Left lung (tissue), 10 donors: ENCODE results near the gene TCP11. TPM values are rescaled to one million over a fixed set of nuclear protein-coding genes. Genes with fewer than 3 reads are reported as not detected.
"Not testable (repeated sequence)": the region's sequence is repeated elsewhere in the genome, so short reads cannot be mapped to it uniquely, and the experiment has no call there.

ENCODE experiments used
- ATAC-seq: fragments of 200-7000 bp; cut with Tn5 transposase; one replicate; pipeline ENCODE4 v1.9.1; 2020; ENCODE audit warnings: moderate library complexity
- DNase-seq, 4 donors: peaks; one replicate each; pipeline ENCODE4 v3.0.0-alpha.2; 2013 to 2020
- H3K27ac ChIP-seq, 2 donors: fragments of 200-600 bp; sonication (generic) in 1 of 2; one replicate each; pipeline versions ENCODE4 v1.5.0 to v1.8.0; 2020 to 2021
- H3K27me3 ChIP-seq, 2 donors: fragments of 200-600 bp; sonication (generic) in 1 of 2; one replicate each; pipeline versions ENCODE4 v1.5.0 to v1.8.0; 2020 to 2021
- H3K36me3 ChIP-seq, 2 donors: fragments of 200-600 bp; sonication (generic) in 1 of 2; one replicate each; pipeline versions ENCODE4 v1.5.0 to v1.8.0; 2020 to 2021
- H3K4me1 ChIP-seq, 2 donors: fragments of 200-600 bp; one replicate each; pipeline ENCODE4 v1.8.0; 2021
- H3K4me3 ChIP-seq, 2 donors: fragments of 200-600 bp; sonication (generic) in 1 of 2; one replicate each; pipeline versions ENCODE4 v1.5.0 to v1.8.0; 2020 to 2021; ENCODE audit warnings: mild to moderate bottlenecking in 1 of 2
- H3K9me3 ChIP-seq, 2 donors: fragments of 200-600 bp; sonication (generic) in 1 of 2; one replicate each; pipeline versions ENCODE4 v1.5.0 to v1.8.0; 2020 to 2021
- intact Hi-C, 2 donors: fragments of 100-400 bp; cut with DNase I; formaldehyde crosslinking; loops; one replicate each; pipeline versions ENCODE4 v1.11.2 to v1.14.2; 2022
- polyA plus RNA-seq, 6 donors: library from polyadenylated mRNA; unstranded; fragments of 120-200 nt; gene quantifications; one replicate each; pipeline ENCODE4 v1.2.1, GENCODE V29; 2013; ENCODE audit not compliant: insufficient read length in 6 of 6
- total RNA-seq, 2 donors: library from RNA; stranded (reverse); fragmentation: NEBNext Ultra II Directional; extraction: Animal tissue kit (Norgen Biotek cat#: 25700); gene quantifications; one replicate each; pipeline ENCODE4 v1.2.1, GENCODE V29; 2021
- TF ChIP-seq, protein P1 (sequence below), 2 donors: fragments of 200-600 bp; sonication (generic) in 1 of 2; IDR thresholded peaks; one replicate each; pipeline versions ENCODE4 v1.5.0 to v1.8.0; 2021; ENCODE audit warnings: antibody characterized with exemption in 2 of 2
- donor health status: DM: no; HTN: yes; CAD: no.
- donor health status: DM: no; HTN: no; CAD: no.

TCP11 gene
- total and polyA plus RNA-seq, 8 donors, result 0.35 to 1.6 (median 0.69) TPM; not detected in 1

DNA sequence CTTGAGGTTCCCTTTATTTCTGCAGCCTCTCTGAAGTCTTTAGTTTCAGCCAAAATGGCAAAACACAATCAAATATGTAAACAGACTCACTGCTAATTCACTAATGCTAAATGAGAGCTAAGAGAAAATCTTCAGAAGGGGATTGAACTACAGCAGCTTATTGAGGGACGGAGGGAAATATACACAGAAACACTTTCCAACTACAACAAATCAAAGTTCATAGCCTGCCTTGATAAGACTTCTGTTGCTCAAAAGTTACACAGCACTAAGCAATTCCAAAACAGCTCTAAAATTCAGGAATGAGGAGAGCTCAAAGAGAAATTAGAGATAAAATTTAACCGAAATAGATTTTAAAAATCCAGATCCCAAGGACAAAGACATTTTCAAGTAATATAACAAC, 1.7 kb downstream of the TCP11 start:
- TF ChIP-seq, protein P1, sequence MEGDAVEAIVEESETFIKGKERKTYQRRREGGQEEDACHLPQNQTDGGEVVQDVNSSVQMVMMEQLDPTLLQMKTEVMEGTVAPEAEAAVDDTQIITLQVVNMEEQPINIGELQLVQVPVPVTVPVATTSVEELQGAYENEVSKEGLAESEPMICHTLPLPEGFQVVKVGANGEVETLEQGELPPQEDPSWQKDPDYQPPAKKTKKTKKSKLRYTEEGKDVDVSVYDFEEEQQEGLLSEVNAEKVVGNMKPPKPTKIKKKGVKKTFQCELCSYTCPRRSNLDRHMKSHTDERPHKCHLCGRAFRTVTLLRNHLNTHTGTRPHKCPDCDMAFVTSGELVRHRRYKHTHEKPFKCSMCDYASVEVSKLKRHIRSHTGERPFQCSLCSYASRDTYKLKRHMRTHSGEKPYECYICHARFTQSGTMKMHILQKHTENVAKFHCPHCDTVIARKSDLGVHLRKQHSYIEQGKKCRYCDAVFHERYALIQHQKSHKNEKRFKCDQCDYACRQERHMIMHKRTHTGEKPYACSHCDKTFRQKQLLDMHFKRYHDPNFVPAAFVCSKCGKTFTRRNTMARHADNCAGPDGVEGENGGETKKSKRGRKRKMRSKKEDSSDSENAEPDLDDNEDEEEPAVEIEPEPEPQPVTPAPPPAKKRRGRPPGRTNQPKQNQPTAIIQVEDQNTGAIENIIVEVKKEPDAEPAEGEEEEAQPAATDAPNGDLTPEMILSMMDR (IDR thresholded peaks at IDR 0.05), result no peak
- intact Hi-C loops, result loop anchor here in 1 of 2 donors (10.0 kb wide), 1 partner anchor 155 kb away; no protein-coding TSS in a partner anchor
- ATAC-seq, result no peak

DNA sequence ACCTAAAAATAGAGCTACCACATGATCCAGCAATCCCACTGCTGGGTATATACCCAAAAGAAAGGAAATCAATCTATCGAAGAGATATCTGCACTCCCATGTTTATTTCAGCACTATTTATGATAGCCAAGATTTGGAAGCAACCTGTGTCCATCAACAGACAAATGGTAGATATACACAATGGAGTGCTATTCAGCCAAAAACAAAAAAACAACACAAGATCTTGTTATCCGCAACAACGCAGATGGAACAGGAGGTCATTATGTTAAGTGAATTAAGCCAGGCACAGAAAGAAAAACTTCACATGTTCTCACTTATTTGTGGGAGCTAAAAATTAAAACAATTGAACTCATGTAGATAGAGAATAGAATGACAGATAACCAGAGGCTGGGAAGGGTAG, 2.9 kb downstream of the TCP11 start:
- not testable (repeated sequence) for H3K27ac ChIP-seq, H3K9me3 ChIP-seq, H3K36me3 ChIP-seq, DNase-seq, H3K4me3 ChIP-seq, ATAC-seq
- H3K27me3 ChIP-seq, result peaks cover 0 to 13% of the 10 kb centered on the region in 2 donors
- intact Hi-C loops, result loop anchor here in 1 of 2 donors (10.0 kb wide), 1 partner anchor 153 kb away; no protein-coding TSS in a partner anchor
- peaks cover 4 to 16% of the 10 kb centered on the region in 2 donors for H3K4me1 ChIP-seq

More for the DNA sequence above, 1.7 kb downstream of the TCP11 start:
- Histone ChIP-seq H3K4me3 (no peak overlapping the region), H3K36me3 (no peaks in the 10 kb centered on the region), H3K27me3 (peaks cover 0 to 13% of the 10 kb centered on the region in 2 donors), H3K27ac (no peak overlapping the region), H3K4me1 (peaks cover 4 to 16% of the 10 kb centered on the region in 2 donors), H3K9me3 (no peaks in the 10 kb centered on the region)
- no peak for DNase-seq

GRCh38 chr6:35136185-35136584, 5.0 kb downstream of the TCP11 start:
- H3K4me3 ChIP-seq, result no peak overlapping the region
- TF ChIP-seq, protein P1 (IDR thresholded peaks at IDR 0.05), result no peak
- no peaks in the 10 kb centered on the region for H3K36me3 ChIP-seq
- no peaks in the 10 kb centered on the region for H3K9me3 ChIP-seq
- intact Hi-C loops, result loop anchor here in 1 of 2 donors (10.0 kb wide), 1 partner anchor 151 kb away; no protein-coding TSS in a partner anchor
- no peak overlapping the region for H3K27ac ChIP-seq
- DNase-seq (no peak), ATAC-seq (no peak)
- peaks cover 2 to 12% of the 10 kb centered on the region in 2 donors for H3K4me1 ChIP-seq
- H3K27me3 ChIP-seq, result peaks cover 0 to 7% of the 10 kb centered on the region in 2 donors

DNA sequence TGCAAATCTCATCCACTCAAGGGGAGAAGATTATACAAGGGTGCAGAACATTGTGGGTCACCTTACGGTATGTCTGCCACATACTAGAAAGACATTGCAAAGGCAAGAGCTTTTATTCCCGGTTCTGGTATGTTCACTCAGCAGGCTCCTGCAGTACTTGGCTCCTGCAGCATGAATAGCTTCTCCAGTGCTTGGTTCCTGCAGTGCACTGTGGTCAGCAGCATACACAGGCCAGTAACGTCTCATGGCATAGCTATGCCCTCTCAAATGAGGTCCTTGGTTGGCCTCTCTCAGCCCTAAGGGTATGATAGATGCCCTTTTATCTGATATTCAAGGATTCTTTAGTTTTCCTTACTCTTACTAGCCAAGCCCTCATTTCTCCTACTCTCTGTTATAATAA, 12.6 kb downstream of the TCP11 start:
- Histone ChIP-seq H3K4me1 (no peaks in the 10 kb centered on the region), H3K9me3 (no peaks in the 10 kb centered on the region), H3K27ac (no peak overlapping the region), H3K36me3 (no peaks in the 10 kb centered on the region), H3K27me3 (no peaks in the 10 kb centered on the region), H3K4me3 (no peak overlapping the region)
- intact Hi-C loops, result loop anchor here in 1 of 2 donors (5.0 kb wide), 1 partner anchor 136 kb away; no protein-coding TSS in a partner anchor
- TF ChIP-seq, protein P1 (IDR thresholded peaks at IDR 0.05), result no peak
- DNase-seq, result no peak
- no peak for ATAC-seq

DNA sequence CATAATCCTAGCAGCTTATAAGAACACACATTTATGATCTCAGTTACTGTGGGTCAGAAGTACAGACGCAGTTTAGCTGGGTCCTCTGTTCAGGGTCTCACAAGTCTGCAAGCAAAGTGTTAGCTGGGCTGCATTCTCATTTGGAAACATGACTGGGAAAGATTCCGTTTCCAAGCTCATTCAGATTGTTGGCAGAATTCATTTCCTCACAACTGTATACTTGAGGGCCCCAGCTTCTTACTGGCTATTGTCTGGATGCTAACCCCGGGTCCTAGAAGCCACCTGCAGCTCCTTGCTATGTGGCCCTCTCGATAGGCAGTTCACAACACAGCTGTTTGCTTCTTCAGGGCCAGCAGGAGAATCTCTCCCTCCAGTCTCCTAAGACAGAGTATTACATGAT, 13.1 kb downstream of the TCP11 start:
- no peak overlapping the region for H3K27ac ChIP-seq
- no peaks in the 10 kb centered on the region for H3K4me1 ChIP-seq
- no peak overlapping the region for H3K4me3 ChIP-seq
- intact Hi-C loops, result loop anchor here in 1 of 2 donors (5.0 kb wide), 1 partner anchor 136 kb away; no protein-coding TSS in a partner anchor
- no peaks in the 10 kb centered on the region for H3K27me3 ChIP-seq
- TF ChIP-seq, protein P1 (IDR thresholded peaks at IDR 0.05), result no peak
- no peaks in the 10 kb centered on the region for H3K36me3 ChIP-seq
- H3K9me3 ChIP-seq, result no peaks in the 10 kb centered on the region
- DNase-seq (no peak), ATAC-seq (no peak)

DNA sequence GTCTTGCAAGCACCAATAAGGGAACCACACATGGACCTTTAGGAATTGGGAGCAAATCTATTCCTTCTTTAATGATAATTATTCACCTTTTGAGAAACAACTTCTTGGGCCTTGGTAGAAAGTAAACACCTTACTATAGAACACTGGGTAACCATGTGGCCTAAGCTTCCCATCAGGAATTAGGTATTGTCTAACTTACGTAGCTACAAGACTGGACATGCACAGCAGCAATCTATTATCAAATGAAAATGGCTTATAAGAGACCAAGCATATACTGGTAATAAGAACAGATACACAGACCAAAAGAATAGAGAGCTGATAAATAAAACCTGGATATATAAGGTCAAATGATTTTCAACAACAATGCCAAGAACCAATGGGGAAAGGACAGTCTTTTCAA, 16.8 kb downstream of the TCP11 start:
- intact Hi-C loops, result no loop called here
- no peak for DNase-seq

More for the DNA sequence above, 16.8 kb downstream of the TCP11 start:
- H3K27ac ChIP-seq, result no peak overlapping the region
- H3K36me3 ChIP-seq, result no peaks in the 10 kb centered on the region
- no peak for ATAC-seq
- H3K4me3 ChIP-seq, result no peak overlapping the region
- H3K27me3 ChIP-seq, result no peaks in the 10 kb centered on the region
- no peaks in the 10 kb centered on the region for H3K9me3 ChIP-seq
- TF ChIP-seq, protein P1 (IDR thresholded peaks at IDR 0.05), result no peak
- no peaks in the 10 kb centered on the region for H3K4me1 ChIP-seq
